ENCODE measurements around the gene CYP2W1. TPM values are rescaled to one million over a fixed set of nuclear protein-coding genes. Genes with fewer than 3 reads are reported as not detected.

Gene CYP2W1
- total RNA-seq, 2 donors from 2014 or later: not detected

- H3K27ac Mint-ChIP-seq: no peak overlapping the region
- H3K27me3 Mint-ChIP-seq: no peaks in the 10 kb centered on the region
- H3K36me3 Mint-ChIP-seq (ENCODE audit: low read depth): peaks cover 4% of the 10 kb centered on the region
- no peaks in the 10 kb centered on the region for H3K9me3 ChIP-seq (ENCODE audit: control insufficient read depth, low read length, poor library complexity, severe bottlenecking)
- H3K4me3 Mint-ChIP-seq: no peak overlapping the region
- peaks cover 16% of the 10 kb centered on the region for H3K4me1 Mint-ChIP-seq
- DNase-seq (no peak), ATAC-seq (no peak)
Observed at GRCh38 chr7:1009747-1010146, 26.8 kb downstream of the CYP2W1 start.

GRCh38 chr7:1010226-1010625 lies 27.2 kb downstream of the CYP2W1 start:
- Mint-ChIP-seq H3K4me3 (no peak overlapping the region), H3K27ac (no peak overlapping the region), H3K4me1 (peaks cover 16% of the 10 kb centered on the region), H3K27me3 (no peaks in the 10 kb centered on the region), H3K36me3 (ENCODE audit: low read depth) (peaks cover 4% of the 10 kb centered on the region)
- no peak for ATAC-seq
- no peak for DNase-seq
- no peaks in the 10 kb centered on the region for H3K9me3 ChIP-seq (ENCODE audit: control insufficient read depth, low read length, poor library complexity, severe bottlenecking)

GRCh38 chr7:1011297-1012003 lies 28.5 kb downstream of the CYP2W1 start:
- no peak for DNase-seq
- H3K36me3 Mint-ChIP-seq (ENCODE audit: low read depth): no peaks in the 10 kb centered on the region

GRCh38 chr7:1012004-1012715 lies 29.2 kb downstream of the CYP2W1 start:
- Mint-ChIP-seq H3K27ac (peak overlapping the region; percentile 57), H3K4me3 (no peak overlapping the region), H3K36me3 (ENCODE audit: low read depth) (no peaks in the 10 kb centered on the region), H3K27me3 (no peaks in the 10 kb centered on the region), H3K4me1 (peaks cover 16% of the 10 kb centered on the region)
- no peaks in the 10 kb centered on the region for H3K9me3 ChIP-seq (ENCODE audit: control insufficient read depth, low read length, poor library complexity, severe bottlenecking)
- ATAC-seq: no peak
- DNase-seq: no peak

More at GRCh38 chr7:1011297-1012003, 28.5 kb downstream of the CYP2W1 start:
- peaks cover 16% of the 10 kb centered on the region for H3K4me1 Mint-ChIP-seq
- peak overlapping the region; percentile 57 for H3K27ac Mint-ChIP-seq
- H3K27me3 Mint-ChIP-seq: no peaks in the 10 kb centered on the region
- H3K4me3 Mint-ChIP-seq: peak overlapping the region; percentile 13
- no peaks in the 10 kb centered on the region for H3K9me3 ChIP-seq (ENCODE audit: control insufficient read depth, low read length, poor library complexity, severe bottlenecking)
- ATAC-seq: peak; percentile 58

GRCh38 chr7:1012716-1013095 lies 29.7 kb downstream of the CYP2W1 start:
- ATAC-seq (no peak), DNase-seq (no peak)
- Mint-ChIP-seq H3K27ac (no peak overlapping the region), H3K27me3 (no peaks in the 10 kb centered on the region), H3K4me3 (no peak overlapping the region), H3K36me3 (ENCODE audit: low read depth) (no peaks in the 10 kb centered on the region), H3K4me1 (peaks cover 16% of the 10 kb centered on the region)
- no peaks in the 10 kb centered on the region for H3K9me3 ChIP-seq (ENCODE audit: control insufficient read depth, low read length, poor library complexity, severe bottlenecking)

- DNase-seq: no peak
- no peaks in the 10 kb centered on the region for H3K27me3 Mint-ChIP-seq
- no peaks in the 10 kb centered on the region for H3K36me3 Mint-ChIP-seq (ENCODE audit: low read depth)
- no peak for ATAC-seq
- peak overlapping the region; percentile 39 for H3K27ac Mint-ChIP-seq
- H3K9me3 ChIP-seq (ENCODE audit: control insufficient read depth, low read length, poor library complexity, severe bottlenecking): no peaks in the 10 kb centered on the region
- H3K4me1 Mint-ChIP-seq: peaks cover 22% of the 10 kb centered on the region
- no peak overlapping the region for H3K4me3 Mint-ChIP-seq
Observed at GRCh38 chr7:1013581-1013980, 30.6 kb downstream of the CYP2W1 start.

- Mint-ChIP-seq H3K4me3 (no peak overlapping the region), H3K36me3 (ENCODE audit: low read depth) (no peaks in the 10 kb centered on the region), H3K27me3 (no peaks in the 10 kb centered on the region), H3K4me1 (peaks cover 22% of the 10 kb centered on the region), H3K27ac (no peak overlapping the region)
- ATAC-seq (no peak), DNase-seq (no peak)
- no peaks in the 10 kb centered on the region for H3K9me3 ChIP-seq (ENCODE audit: control insufficient read depth, low read length, poor library complexity, severe bottlenecking)
Observed at GRCh38 chr7:1014681-1015080, 31.7 kb downstream of the CYP2W1 start.

- H3K4me1 Mint-ChIP-seq: peaks cover 22% of the 10 kb centered on the region
Observed at GRCh38 chr7:1015196-1016121, 32.5 kb downstream of the CYP2W1 start.

GRCh38 chr7:1016577-1017531 lies 33.9 kb downstream of the CYP2W1 start:
- peaks cover 13% of the 10 kb centered on the region for H3K4me1 Mint-ChIP-seq
- H3K36me3 Mint-ChIP-seq (ENCODE audit: low read depth): no peaks in the 10 kb centered on the region
- H3K9me3 ChIP-seq (ENCODE audit: control insufficient read depth, low read length, poor library complexity, severe bottlenecking): no peaks in the 10 kb centered on the region
- no peak for DNase-seq
- no peaks in the 10 kb centered on the region for H3K27me3 Mint-ChIP-seq
- no peak for ATAC-seq
- no peak overlapping the region for H3K4me3 Mint-ChIP-seq
- no peak overlapping the region for H3K27ac Mint-ChIP-seq

More at GRCh38 chr7:1015196-1016121, 32.5 kb downstream of the CYP2W1 start:
- H3K9me3 ChIP-seq (ENCODE audit: control insufficient read depth, low read length, poor library complexity, severe bottlenecking): no peaks in the 10 kb centered on the region
- no peaks in the 10 kb centered on the region for H3K36me3 Mint-ChIP-seq (ENCODE audit: low read depth)
- H3K4me3 Mint-ChIP-seq: no peak overlapping the region
- no peaks in the 10 kb centered on the region for H3K27me3 Mint-ChIP-seq
- ATAC-seq: no peak
- no peak overlapping the region for H3K27ac Mint-ChIP-seq
- no peak for DNase-seq

- peaks cover 13% of the 10 kb centered on the region for H3K4me1 Mint-ChIP-seq
- DNase-seq (no peak), ATAC-seq (no peak)
- H3K9me3 ChIP-seq (ENCODE audit: control insufficient read depth, low read length, poor library complexity, severe bottlenecking): no peaks in the 10 kb centered on the region
- H3K27ac Mint-ChIP-seq: peak overlapping the region; percentile 5
- no peak overlapping the region for H3K4me3 Mint-ChIP-seq
- H3K36me3 Mint-ChIP-seq (ENCODE audit: low read depth): peaks cover 2% of the 10 kb centered on the region
- no peaks in the 10 kb centered on the region for H3K27me3 Mint-ChIP-seq
Observed at GRCh38 chr7:1017586-1018333, 34.8 kb downstream of the CYP2W1 start.

GRCh38 chr7:1018334-1018695 lies 35.3 kb downstream of the CYP2W1 start:
- no peak for ATAC-seq
- Mint-ChIP-seq H3K4me1 (peaks cover 13% of the 10 kb centered on the region), H3K4me3 (no peak overlapping the region), H3K27ac (peak overlapping the region; percentile 5), H3K36me3 (ENCODE audit: low read depth) (peaks cover 2% of the 10 kb centered on the region), H3K27me3 (no peaks in the 10 kb centered on the region)
- DNase-seq: no peak
- no peaks in the 10 kb centered on the region for H3K9me3 ChIP-seq (ENCODE audit: control insufficient read depth, low read length, poor library complexity, severe bottlenecking)

- ATAC-seq (no peak), DNase-seq (no peak)
- Mint-ChIP-seq H3K27me3 (no peaks in the 10 kb centered on the region), H3K4me1 (peaks cover 9% of the 10 kb centered on the region), H3K27ac (no peak overlapping the region), H3K4me3 (no peak overlapping the region), H3K36me3 (ENCODE audit: low read depth) (peaks cover 4% of the 10 kb centered on the region)
- H3K9me3 ChIP-seq (ENCODE audit: control insufficient read depth, low read length, poor library complexity, severe bottlenecking): no peaks in the 10 kb centered on the region
Observed at GRCh38 chr7:1019255-1019785, 36.3 kb downstream of the CYP2W1 start.

All from T-helper 17 cell (primary cell).